Prostate gland (tissue), 2 donors: ENCODE measurements around the gene RPS3. TPM values are rescaled to one million over a fixed set of nuclear protein-coding genes. Genes with fewer than 3 reads are reported as not detected.
"Not testable (repeated sequence)": the region's sequence is repeated elsewhere in the genome, so short reads cannot be mapped to it uniquely, and the experiment has no call there.

Experiments
- DNase-seq: peaks from one replicate; pipeline ENCODE4 v3.0.0-alpha.2; 2019; ENCODE audit warnings: low spot score
- H3K27ac ChIP-seq, 2 donors: fragments of 200-600 bp; sonication (generic); 2 replicates each; pipeline ENCODE4 v1.5.1; 2017 to 2019
- H3K27me3 ChIP-seq: fragments of 200-600 bp; sonication (generic); replicated peaks from 2 replicates; pipeline ENCODE4 v1.5.1; 2019; ENCODE audit not compliant: insufficient read depth
- H3K36me3 ChIP-seq, 2 donors: fragments of 200-600 bp; sonication (generic); 1 replicate in 1 of 2; 2 replicates in 1 of 2; pipeline versions ENCODE4 v1.5.1 to v1.8.1; 2017 to 2019
- H3K4me1 ChIP-seq: fragments of 200-600 bp; sonication (generic); replicated peaks from 2 replicates; pipeline ENCODE4 v1.5.1; 2019
- H3K4me3 ChIP-seq, 2 donors: fragments of 200-600 bp; sonication (generic); 2 replicates each; pipeline ENCODE4 v1.5.1; 2017 to 2019
- H3K9me3 ChIP-seq: fragments of 200-600 bp; sonication (generic); 2 replicates; pipeline ENCODE4 v1.5.1; 2017
- POLR2A ChIP-seq: fragments of 450-650 bp; IDR thresholded peaks from one replicate; pipeline ENCODE4 v1.6.1; 2016; ENCODE audit warnings: antibody characterized with exemption, mild to moderate bottlenecking
- POLR2AphosphoS5 ChIP-seq: sonication (generic); formaldehyde crosslinking; IDR thresholded peaks from one replicate; pipeline ENCODE4 v1.6.1; 2017; ENCODE audit warnings: antibody characterized with exemption
- WGBS: methylation state at CpG from one replicate; pipeline ENCODE4 v1.1.5; 2018; 5-methylcytosine and 5-hydroxymethylcytosine counted together
- intact Hi-C: fragments of 100-400 bp; cut with DNase I; formaldehyde crosslinking; loops from one replicate; pipeline ENCODE4 v1.14.2; 2022
- total RNA-seq, 2 donors: library from RNA; depleted of rRNA; stranded (reverse); fragments of >200 nt; gene quantifications; one replicate each; pipeline ENCODE4 v1.1.0, GENCODE V29; 2016
- TF ChIP-seq, protein P1 (sequence below), 4 experiments: fragments of 200-600 bp in 2 of 4; fragments of 450-650 bp in 2 of 4; sonication (generic) in 2 of 4; IDR thresholded peaks; 1 replicate in 3 of 4; 2 replicates in 1 of 4; pipeline ENCODE4 v1.5.1; 2016 to 2019; ENCODE audit warnings: antibody characterized with exemption in 4 of 4, mild to moderate bottlenecking in 2 of 4, moderate library complexity in 2 of 4

RPS3 gene
- total RNA-seq, 2 donors from 2014 or later: 890 to 1,636 TPM

DNA sequence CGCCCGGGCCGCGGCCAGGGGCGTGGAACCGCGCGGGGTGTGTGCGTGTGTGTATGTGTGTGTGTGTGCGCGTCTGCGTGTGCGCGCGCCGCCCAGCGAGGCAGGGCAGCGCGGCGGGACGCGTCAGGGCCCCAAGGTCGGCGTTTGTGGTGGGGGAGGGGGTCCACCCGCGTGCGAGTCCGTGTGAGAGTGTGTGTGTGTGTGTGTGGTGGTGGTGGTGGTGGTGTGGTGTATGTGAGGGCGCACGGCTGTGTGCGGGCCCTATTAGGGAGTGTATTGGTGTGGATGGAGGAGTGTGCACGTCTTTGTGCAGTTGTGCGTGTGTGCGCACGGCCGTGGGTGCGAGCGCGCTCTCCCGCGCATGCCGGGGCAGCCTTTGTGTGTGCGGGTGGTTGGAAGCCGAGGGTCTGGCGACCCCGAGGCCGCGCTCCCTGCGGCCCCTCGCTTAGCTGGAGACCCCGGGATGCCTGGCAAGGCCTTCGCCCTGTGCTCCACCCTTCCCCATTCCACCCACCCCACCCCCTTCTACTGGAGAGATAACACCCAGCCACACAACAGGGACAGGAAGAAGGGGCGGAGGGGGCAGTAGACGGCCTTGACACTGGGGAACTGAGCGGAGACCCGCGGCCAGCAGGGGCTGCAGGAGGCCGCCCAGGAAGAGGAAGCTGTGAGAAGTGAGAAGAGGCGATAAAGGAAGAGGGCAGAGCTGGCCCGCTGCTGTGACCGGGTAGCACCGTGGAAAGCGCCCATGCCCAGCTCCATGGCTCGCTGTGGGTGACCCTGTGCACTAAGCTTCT lies 47.3 kb upstream of the RPS3 start:
- H3K27me3 ChIP-seq: no peaks in the 10 kb centered on the region
- TF ChIP-seq, protein P1, sequence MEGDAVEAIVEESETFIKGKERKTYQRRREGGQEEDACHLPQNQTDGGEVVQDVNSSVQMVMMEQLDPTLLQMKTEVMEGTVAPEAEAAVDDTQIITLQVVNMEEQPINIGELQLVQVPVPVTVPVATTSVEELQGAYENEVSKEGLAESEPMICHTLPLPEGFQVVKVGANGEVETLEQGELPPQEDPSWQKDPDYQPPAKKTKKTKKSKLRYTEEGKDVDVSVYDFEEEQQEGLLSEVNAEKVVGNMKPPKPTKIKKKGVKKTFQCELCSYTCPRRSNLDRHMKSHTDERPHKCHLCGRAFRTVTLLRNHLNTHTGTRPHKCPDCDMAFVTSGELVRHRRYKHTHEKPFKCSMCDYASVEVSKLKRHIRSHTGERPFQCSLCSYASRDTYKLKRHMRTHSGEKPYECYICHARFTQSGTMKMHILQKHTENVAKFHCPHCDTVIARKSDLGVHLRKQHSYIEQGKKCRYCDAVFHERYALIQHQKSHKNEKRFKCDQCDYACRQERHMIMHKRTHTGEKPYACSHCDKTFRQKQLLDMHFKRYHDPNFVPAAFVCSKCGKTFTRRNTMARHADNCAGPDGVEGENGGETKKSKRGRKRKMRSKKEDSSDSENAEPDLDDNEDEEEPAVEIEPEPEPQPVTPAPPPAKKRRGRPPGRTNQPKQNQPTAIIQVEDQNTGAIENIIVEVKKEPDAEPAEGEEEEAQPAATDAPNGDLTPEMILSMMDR (IDR thresholded peaks at IDR 0.05): no peak
- TF ChIP-seq POLR2A: no peak
- no peak for TF ChIP-seq POLR2AphosphoS5
- H3K36me3 ChIP-seq: no peaks in the 10 kb centered on the region
- peaks cover 21% of the 10 kb centered on the region for H3K4me1 ChIP-seq
- no peaks in the 10 kb centered on the region for H3K9me3 ChIP-seq
- peak overlapping the region; percentile 92 to 94 for H3K27ac ChIP-seq
- DNase-seq: no peak
- intact Hi-C loops: no loop called here
- 3% methylated on average over 62 of the region's 64 CpGs for WGBS
- peak overlapping the region; percentile 70 to 83 for H3K4me3 ChIP-seq

DNA sequence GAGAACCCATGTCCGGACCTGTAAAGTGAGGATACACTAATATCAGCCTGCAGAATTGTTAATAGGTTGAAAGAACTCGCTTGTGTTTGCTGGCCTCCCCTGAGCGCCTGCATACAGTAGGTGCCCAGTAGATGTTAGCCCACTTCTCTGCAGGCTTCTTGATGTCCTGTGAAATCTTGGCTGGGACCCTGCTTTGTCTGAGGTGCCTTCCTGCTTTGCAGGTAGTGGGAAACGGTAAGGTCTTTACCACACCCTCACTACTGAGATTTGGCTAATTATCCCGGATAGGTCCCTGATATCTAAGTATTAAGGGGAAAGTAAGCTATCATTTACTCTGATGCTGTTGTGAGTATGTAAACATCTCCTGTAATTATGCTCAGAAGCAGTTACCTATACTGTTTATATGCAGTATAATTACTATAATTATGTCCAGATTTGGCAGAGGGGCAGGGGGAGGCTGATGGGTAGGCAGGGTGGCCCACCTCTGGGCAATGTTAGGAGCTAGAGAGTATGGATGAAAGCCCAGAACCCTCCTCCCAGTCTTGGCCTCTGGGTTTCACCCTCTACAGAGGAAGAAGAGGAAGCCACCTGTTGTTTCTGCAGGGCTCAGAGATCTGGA lies 46.6 kb upstream of the RPS3 start:
- DNase-seq: no peak
- Histone ChIP-seq H3K4me1 (peaks cover 19% of the 10 kb centered on the region), H3K27ac (peak overlapping the region; percentile 92 to 94), H3K4me3 (peak overlapping the region in 1 of 2 donors; percentile 83), H3K27me3 (no peaks in the 10 kb centered on the region), H3K36me3 (no peaks in the 10 kb centered on the region), H3K9me3 (no peaks in the 10 kb centered on the region)
- 47% methylated on average over 5 of the region's 5 CpGs for WGBS
- no peak for TF ChIP-seq POLR2AphosphoS5
- no peak for TF ChIP-seq POLR2A
- intact Hi-C loops: no loop called here

DNA sequence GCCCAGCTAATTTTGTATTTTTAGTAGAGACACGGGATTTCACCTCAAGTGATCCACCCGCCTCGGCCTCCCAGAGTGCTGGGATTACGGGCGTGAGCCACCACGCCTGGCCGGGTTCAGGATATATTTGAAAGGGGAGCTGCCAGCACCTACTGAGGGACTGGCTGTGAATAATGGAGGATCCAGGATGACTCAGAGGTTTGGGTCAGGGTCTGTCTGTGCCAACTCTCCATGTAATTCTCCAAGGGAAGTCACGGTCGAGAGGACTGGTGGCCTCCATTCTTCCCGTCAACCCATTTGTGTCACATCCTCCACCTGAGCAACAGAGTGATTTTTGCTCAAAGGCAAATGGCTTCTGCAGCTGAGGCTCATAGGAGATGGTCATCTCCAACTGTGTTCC lies 44.3 kb upstream of the RPS3 start:
- no peak for DNase-seq
- Histone ChIP-seq H3K9me3 (no peaks in the 10 kb centered on the region), H3K4me3 (no peak overlapping the region), H3K27me3 (no peaks in the 10 kb centered on the region), H3K4me1 (peaks cover 3% of the 10 kb centered on the region), H3K36me3 (no peaks in the 10 kb centered on the region), H3K27ac (no peak overlapping the region)
- intact Hi-C loops: no loop called here
- TF ChIP-seq POLR2AphosphoS5: no peak
- no peak for TF ChIP-seq POLR2A
- WGBS: 92% methylated on average over 10 of the region's 10 CpGs

DNA sequence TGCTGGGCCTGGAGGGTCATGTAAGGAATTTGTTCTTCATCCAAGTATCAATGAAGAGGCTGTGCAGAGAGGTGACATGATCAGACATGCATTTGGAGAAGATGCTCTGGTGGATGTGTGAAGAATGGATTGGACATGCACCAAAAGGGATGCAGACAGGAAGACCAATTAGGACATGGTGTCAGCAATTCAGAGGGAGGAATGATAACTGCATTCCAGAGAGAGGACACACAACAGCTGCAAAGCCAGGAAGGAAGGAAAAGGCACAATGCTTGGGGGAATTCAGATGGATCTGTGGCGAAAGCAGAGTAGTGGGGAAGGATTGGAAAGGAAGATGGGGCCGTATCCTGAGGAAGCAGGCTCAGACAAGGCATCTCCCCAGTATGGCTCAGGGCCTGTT lies 42.7 kb upstream of the RPS3 start:
- H3K27ac ChIP-seq: no peak overlapping the region
- no peaks in the 10 kb centered on the region for H3K36me3 ChIP-seq
- no peak for DNase-seq
- no peaks in the 10 kb centered on the region for H3K4me1 ChIP-seq
- intact Hi-C loops: no loop called here
- no peak overlapping the region for H3K4me3 ChIP-seq
- H3K9me3 ChIP-seq: no peaks in the 10 kb centered on the region
- no peaks in the 10 kb centered on the region for H3K27me3 ChIP-seq
- 76% methylated on average over 2 of the region's 2 CpGs for WGBS
- no peak for TF ChIP-seq POLR2AphosphoS5
- no peak for TF ChIP-seq POLR2A
- TF ChIP-seq, protein P1 (IDR thresholded peaks at IDR 0.05): no peak

DNA sequence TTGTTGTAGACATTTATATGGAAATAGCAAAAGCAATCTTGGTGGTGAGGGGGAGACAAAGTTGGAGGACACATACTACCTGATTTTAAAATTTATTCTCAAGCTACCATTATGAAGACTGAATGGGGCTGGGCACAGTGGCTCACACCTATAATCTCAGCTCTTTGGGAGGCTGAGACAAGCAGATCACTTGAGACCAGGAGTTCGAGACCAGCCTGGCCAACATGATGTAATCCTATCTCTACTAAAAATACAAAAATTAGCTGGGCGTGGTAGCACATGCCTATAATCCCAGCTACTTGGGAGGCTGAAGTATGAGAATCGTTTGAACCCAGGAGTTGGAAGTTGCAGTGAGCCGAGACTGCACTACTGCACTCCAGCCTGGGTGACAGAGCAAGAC lies 37.0 kb upstream of the RPS3 start:
- H3K27me3 ChIP-seq, DNase-seq, intact Hi-C loops, H3K4me3 ChIP-seq, H3K9me3 ChIP-seq, H3K4me1 ChIP-seq, H3K27ac ChIP-seq, H3K36me3 ChIP-seq: not testable (repeated sequence)
- WGBS: 83% methylated on average over 4 of the region's 4 CpGs

DNA sequence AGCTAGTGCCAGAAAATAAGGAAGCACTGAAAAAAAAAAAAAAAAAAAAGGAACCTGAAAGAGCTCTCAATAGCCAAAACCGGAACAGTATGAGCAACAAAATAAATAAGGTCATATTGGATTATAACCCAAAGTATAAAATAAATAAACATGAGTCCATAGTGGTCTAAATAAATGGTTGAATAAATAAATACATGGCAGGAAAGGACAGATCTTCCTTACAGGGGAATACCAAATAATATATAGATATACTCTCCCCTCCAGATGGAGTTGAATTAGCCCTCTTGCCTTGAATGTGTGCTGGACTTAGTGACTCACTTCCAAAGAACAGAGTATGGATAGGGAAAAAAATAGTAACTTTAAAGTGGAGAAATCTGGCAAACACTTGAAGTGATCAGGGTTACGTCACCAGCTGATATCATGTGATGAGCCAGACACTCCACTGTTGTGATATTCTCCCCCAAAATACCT lies 33.6 kb upstream of the RPS3 start:
- H3K27ac ChIP-seq: no peak overlapping the region
- no peaks in the 10 kb centered on the region for H3K27me3 ChIP-seq
- H3K9me3 ChIP-seq: no peaks in the 10 kb centered on the region
- no peak overlapping the region for H3K4me3 ChIP-seq
- no peaks in the 10 kb centered on the region for H3K4me1 ChIP-seq
- TF ChIP-seq POLR2AphosphoS5: no peak
- no peak for TF ChIP-seq POLR2A
- TF ChIP-seq, protein P1 (IDR thresholded peaks at IDR 0.05): no peak
- no peak for DNase-seq
- H3K36me3 ChIP-seq: no peaks in the 10 kb centered on the region
- WGBS: 48% methylated on average over 2 of the region's 2 CpGs
- intact Hi-C loops: no loop called here

DNA sequence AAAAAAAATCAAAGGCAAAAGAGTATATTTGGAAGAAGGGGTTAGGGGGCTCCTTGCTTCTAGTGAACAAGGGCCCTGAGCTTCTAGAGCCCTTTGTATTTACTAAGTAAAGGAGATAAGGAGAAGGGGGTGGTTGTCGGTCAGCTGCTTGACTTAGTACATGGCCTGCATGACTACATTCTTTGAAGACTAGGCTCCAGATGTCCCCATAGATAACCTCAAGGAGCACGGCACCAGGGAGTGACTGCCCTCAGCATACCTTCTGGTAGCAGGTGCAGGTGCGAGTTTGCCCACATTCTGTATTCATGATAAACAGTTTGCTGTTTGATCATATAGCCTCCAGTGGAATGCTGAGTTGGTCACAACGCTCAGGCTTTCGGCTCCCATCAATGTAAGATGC lies 32.5 kb upstream of the RPS3 start:
- H3K36me3 ChIP-seq, intact Hi-C loops, H3K27ac ChIP-seq, DNase-seq, H3K4me1 ChIP-seq, H3K9me3 ChIP-seq, H3K27me3 ChIP-seq, H3K4me3 ChIP-seq: not testable (repeated sequence)
- 94% methylated on average over 5 of the region's 5 CpGs for WGBS
